DMS 273 (cell line): ENCODE measurements around the gene HNMT.

Experiments
- DNase-seq: peaks from one replicate; lab custom pipeline; 2025; ENCODE audit not compliant: unreplicated experiment; lab: John Stamatoyannopoulos, UW

HNMT gene

GRCh38 chr2:138009622-138010021 lies 45.3 kb downstream of the HNMT start:
- DNase-seq, result no peak

GRCh38 chr2:138010890-138011289 lies 46.6 kb downstream of the HNMT start:
- DNase-seq, result peak; percentile 67

DNA sequence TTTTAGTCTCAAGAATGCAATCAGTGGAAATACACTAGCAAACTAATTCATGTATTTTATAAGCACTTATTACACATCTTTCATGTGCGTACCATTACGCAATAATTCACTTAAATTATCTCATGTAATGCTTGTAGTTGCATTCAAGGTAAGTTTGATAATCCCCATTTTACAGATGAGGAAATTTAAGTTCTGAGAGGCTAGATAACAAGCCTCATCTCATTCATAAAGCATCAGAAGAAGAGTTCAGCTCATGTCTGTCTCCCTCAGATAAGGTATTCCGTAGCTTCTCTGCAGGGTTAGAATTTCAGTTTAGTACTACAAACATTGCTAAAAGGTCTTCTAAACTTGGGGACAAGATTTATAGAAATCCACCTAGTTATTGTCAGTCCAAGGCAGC lies 47.8 kb downstream of the HNMT start:
- DNase-seq, result no peak

DNA sequence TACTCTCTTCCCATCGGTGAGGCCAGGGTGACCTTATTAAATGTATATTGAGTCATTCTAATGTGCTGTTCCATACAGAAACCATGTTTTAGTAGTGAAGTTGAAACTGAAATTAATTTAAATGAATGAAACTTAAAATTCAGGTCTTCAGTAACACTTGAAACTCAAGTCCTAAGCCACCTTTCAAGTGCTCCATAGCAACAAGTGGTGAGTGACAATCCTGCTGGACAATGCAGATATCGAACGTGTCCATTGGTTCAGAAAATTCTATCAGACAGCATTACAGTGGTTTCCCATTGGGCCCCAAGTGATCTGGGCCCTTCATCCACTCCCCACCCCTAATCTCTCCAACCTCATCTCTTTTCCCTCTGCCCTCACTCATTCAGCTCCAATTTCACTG lies 48.7 kb downstream of the HNMT start:
- DNase-seq, result peak; percentile 6

DNA sequence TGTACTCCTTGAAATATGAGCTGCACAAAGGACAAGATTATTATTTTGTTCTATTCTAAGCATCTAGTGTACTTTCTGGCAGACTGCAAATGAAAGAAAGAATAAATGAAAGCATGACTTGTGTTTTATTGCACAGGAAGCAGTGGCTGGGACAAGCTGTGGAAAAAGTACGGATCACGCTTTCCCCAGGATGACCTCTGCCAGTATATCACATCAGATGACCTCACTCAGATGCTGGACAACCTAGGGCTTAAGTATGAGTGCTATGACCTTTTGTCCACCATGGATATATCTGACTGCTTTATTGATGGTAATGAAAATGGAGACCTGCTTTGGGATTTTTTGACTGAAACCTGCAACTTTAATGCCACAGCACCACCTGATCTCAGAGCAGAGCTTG lies 49.4 kb downstream of the HNMT start:
- DNase-seq, result no peak

- DNase-seq, result no peak
Observed at GRCh38 chr2:138015494-138015893, 51.2 kb downstream of the HNMT start.

- DNase-seq, result no peak
Observed at GRCh38 chr2:138016351-138017087, 52.2 kb downstream of the HNMT start.

- no peak for DNase-seq
Observed at GRCh38 chr2:138017824-138018223, 53.6 kb downstream of the HNMT start.

- no peak for DNase-seq
Observed at GRCh38 chr2:138018866-138019688, 54.8 kb downstream of the HNMT start.

GRCh38 chr2:138020432-138020831 lies 56.2 kb downstream of the HNMT start:
- peak; percentile 30 for DNase-seq

- DNase-seq, result no peak
Observed at GRCh38 chr2:138021154-138021553, 56.9 kb downstream of the HNMT start.

- DNase-seq, result no peak
Observed at GRCh38 chr2:138023298-138023697, 59.0 kb downstream of the HNMT start.

DNA sequence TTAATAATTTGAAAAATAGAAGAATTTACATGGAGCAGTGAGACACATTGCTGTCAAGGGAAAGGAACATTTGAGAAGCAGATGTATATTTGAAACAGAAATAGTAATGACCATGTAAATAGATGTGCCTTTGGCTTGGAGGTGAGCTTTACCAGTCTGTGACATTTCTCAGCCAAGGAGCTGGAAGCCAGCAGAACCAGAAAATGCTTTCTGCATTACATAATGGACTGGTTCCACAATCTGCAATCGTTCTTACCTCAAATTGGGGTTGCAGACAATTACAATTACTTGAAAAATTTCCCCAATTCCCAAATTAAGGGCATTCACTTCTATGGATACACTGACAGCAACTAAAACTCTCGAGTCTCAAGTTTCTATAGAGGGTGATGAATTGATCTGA lies 59.7 kb downstream of the HNMT start:
- DNase-seq, result no peak

DNA sequence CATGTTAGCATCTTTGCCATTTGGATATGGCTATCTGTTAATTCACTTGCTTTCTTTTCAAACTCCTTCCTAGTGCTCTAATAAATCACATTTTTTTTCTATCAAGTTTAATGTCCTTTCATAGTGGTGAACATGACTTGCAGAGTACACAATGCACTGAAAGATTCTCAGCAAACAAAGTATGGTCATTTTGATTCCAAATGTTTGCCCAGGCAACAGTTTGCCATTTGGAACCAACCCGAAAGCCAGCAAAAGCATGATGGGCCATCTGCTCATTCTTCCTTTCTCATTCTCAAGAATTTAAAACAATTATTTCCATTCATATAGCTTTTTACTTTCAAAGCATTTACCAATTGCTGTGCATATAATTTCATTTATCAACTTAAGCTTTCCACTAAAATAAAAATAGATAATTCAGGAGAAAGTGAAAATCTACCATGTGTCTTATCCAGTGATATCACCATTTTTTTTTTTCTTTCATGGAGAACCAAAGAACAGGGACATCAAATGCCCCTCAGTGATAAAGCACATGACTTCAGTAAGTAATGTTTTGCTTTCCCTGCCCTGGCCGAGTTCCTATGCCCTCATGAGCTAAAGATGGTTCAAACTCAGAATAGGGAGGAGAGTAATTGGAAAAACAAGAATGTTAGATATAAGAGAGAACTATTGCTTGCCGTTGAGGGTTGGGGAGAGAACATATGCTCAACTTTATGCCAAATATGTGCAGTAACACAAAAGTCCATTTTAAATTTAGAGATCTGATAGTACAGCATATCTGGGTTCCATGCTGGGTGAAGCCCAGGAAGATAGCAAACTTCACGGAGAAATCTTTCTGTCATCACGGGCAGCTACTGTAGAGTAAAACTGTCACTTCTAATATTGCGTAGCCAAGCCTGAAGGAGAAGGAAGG lies 62.1 kb downstream of the HNMT start:
- peak; percentile 42 for DNase-seq

DNA sequence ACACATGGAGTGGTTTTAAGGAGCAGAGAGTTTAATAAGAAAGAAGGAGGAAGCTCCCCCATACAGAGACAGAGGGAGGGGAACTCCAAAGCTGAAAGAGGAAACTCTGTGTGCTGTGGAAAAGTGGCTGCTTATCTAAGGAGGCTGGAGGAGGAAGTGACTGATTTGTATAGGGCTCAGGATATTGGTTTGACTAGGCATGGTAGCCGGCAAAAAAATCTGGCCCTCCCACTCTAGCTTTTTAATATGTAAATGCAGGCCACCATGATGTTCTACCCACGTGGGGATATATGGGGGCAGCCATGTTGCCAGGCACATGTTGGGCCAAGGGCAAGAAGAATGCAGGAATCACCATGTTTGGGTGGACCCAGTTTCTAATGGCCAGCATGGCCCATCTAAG lies 64.3 kb downstream of the HNMT start:
- peak; percentile 6 for DNase-seq

DNA sequence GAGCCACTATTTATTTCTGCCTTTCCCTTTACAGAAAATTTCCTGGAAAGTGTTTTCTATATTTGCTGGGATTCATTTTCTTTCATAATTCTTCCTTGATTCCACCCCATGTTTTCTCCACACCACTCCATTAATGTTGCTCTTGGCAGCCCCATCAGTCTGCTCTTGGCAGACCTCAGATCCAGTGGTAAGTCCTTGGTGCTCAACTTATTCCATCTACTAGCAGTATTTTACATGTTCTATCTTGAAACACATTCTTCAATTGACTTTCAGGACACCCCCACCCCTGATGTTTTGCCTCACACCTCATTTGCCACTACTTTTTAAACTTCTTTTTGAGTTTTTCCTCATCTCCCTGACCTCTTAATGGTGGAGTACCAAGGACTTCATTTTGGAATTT lies 65.0 kb downstream of the HNMT start:
- peak; percentile 13 for DNase-seq

DNA sequence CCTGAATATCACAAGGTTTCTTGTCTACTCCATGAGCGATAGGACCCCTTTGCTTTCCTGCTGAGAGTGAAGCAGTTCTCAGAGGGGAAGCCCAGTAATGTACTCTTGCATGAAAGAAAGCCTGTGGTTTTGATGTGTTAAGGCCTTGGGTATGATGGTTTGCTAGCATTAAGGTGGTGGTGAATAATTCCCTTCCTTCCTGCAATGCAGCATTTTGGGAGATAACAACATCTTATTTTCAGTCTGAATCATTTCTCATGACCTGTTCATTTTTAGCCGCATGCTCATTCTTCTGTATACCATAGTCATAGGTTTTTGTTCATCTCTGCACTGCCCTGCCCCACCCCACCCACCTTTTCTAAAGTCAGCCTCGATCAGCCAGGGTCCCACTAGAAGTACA lies 66.2 kb downstream of the HNMT start:
- no peak for DNase-seq

DNA sequence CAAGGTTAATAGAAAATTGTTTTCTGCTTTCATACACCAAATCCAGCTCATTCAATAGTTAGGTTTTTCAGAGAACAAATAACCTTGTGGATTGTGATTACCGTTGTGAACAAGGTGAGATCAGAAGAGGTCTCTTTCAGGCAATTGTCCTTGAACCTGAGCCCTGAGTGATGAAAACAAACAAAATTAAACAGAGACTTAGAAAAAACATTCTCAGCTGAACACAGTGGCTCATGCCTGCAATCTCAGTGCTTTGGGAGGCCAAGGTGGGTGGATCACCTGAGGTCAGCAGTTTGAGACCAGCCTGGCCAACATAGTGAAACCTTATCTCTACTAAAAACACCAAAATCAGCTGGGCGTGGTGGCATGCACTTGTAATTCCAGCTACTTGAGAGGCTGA lies 68.1 kb downstream of the HNMT start:
- no peak for DNase-seq

DNA sequence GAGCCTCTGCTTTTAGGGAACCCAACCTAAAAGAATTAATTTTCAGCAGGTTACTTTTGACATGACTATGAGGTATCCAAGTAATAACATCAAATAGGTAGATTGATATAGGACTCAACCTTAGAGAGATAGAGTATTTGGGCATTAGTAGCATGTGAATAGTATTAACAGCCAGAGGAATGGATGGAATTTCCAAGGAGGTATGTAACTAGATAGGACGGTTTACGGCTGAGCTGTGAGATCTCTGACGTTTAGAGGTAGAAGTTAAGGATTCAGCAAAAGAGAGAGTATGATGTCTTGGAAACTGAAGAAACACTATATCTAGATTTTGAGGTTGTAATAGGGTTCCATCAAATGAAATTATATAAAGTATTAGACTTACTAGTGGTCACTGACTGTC lies 70.3 kb downstream of the HNMT start:
- DNase-seq, result no peak

- DNase-seq, result peak; percentile 9
Observed at GRCh38 chr2:138035608-138036217, 71.4 kb downstream of the HNMT start.

DNA sequence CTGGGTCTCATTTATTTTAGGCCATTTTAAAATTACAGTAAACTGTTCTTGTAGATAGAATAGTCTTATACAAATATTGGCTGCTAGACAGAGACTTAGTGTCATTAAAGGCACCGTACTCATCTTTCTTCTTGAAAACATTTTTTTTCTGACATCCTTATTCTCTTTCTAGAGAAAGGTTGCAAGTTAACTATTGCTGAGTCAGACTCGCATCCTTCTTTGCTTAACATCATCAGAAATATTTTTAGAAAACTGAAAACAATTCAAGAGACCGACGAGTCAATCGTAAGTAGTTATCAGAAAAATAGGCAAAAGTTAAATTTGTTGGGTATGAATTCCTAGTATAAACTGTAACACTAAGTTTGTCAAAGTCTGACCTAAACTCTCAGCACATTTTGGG lies 72.2 kb downstream of the HNMT start:
- no peak for DNase-seq
